HG03457 (cell line): ENCODE results near the gene SLIT3.

Experiments
- ATAC-seq: cut with Tn5 transposase; IDR thresholded peaks from one replicate; pipeline ENCODE4 v1.9.1; 2021; ENCODE audit warnings: moderate number of reproducible peaks; ENCODE audit not compliant: unreplicated experiment

Gene SLIT3

GRCh38 chr5:168734119-168734518, 566.8 kb downstream of the SLIT3 start:
- ATAC-seq: no peak

- no peak for ATAC-seq
Observed at GRCh38 chr5:168728546-168729211, 572.3 kb downstream of the SLIT3 start.

GRCh38 chr5:168727547-168727946, 573.4 kb downstream of the SLIT3 start:
- no peak for ATAC-seq

DNA sequence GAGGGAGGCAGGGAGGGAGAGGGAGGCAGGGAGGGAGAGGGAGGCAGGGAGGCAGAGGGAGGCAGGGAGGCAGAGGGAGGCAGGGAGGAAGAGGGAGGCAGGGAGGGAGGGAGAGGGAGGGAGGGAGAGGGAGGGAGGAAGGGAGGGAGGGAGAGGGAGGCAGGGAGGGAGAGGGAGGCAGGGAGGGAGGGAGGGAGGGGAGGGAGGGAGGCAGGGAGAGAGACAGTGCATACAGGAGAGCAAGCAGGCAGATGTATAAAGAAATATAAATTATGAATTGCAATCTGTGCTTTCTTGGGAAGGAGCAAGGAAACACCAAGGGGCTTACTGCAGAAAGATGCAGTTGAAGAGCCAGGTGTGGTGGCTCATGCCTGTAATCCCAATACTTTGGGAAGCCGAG, 574.6 kb downstream of the SLIT3 start:
- ATAC-seq: no peak

DNA sequence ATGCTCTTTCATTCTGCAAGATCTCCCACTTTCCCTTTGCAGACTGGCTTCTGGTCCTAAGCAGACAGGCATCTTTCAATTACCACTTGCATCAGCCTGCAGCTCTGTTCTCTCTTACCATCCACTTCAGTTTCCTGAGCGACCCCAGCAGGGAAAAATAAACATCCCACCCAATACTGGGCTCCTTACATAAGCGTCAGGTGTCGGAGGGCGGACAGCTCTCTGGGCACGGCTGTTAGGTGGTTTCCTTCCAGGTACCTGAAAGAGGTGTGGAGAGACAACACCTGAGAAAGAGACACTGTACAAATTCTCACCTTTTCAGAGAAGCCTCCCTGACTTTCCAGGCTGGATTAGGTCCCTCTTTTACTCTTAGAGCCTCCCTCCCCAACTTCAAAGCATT, 576.7 kb downstream of the SLIT3 start:
- no peak for ATAC-seq

- no peak for ATAC-seq
Observed at GRCh38 chr5:168723037-168723436, 577.9 kb downstream of the SLIT3 start.

- no peak for ATAC-seq
Observed at GRCh38 chr5:168721966-168722365, 579.0 kb downstream of the SLIT3 start.

- no peak for ATAC-seq
Observed at GRCh38 chr5:168721002-168721753, 579.8 kb downstream of the SLIT3 start.

- no peak for ATAC-seq
Observed at GRCh38 chr5:168720575-168720974, 580.4 kb downstream of the SLIT3 start.

GRCh38 chr5:168714046-168714445, 586.9 kb downstream of the SLIT3 start:
- ATAC-seq: no peak

- ATAC-seq: no peak
Observed at GRCh38 chr5:168713051-168713450, 587.9 kb downstream of the SLIT3 start.

GRCh38 chr5:168712280-168712924, 588.5 kb downstream of the SLIT3 start:
- no peak for ATAC-seq

DNA sequence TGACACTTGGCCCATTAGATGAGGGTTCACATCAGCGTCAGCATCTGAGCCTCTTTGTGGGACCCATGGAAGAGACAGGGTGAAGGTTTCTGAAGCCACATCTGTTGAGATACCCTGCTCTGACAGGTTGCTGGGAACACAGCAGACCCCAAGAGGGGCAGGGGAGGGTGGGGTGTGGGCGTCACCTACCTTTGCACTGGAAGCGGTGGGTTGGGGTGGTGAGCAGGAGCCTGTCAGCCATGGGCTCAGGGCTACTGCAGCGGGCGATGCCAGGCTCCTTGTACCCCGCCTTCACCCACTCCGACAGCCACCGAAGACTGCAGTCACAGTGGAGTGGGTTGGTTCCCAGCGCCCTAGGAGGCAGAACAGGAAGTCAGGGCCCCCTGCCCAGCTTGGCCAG, 590.2 kb downstream of the SLIT3 start:
- no peak for ATAC-seq

DNA sequence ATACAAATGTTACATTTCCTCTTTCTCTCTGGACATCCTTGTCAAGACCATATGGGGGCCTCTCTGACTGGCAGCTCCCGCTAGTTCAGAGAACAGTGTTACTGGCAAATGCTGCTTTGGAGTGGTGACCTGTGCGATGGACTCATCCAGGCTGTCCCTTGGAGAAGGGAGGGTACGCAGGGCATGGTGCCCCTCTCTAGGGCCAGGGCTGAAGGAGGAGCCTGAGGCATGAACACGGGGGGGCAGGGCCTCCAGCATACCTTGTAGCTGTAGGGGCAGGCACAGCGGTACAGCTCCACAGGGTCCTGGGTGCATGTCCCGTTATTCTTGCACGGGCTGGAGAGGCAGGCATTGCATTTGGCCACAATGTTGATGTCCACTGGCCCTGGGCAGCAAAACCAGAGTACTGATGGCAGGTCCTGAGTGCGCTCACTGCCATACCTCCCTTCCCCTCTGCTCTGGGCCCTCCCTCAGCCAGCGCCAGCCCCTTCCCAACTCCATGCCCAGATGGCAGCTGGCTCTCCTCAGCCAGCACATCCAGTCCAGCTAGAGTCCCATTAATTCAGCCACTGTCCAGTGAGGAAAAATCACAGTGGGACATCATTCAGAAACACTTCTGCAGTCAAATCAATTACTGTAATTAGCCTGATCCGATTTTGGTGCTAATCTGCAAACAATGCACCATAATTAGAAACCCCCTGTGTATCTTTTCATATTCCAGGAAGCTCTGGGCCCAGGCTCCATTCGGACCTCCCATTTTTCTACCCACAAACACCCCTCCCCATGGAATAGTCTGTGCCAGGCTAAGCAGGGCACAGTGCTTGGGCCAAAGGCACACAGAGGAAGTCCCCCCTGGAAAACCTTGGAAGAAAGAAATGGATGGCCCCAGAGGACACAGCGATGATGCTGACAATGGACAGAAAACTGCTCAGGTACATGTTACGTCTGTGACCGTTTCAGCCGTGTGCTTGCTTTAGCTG, 592.9 kb downstream of the SLIT3 start:
- ATAC-seq: no peak

DNA sequence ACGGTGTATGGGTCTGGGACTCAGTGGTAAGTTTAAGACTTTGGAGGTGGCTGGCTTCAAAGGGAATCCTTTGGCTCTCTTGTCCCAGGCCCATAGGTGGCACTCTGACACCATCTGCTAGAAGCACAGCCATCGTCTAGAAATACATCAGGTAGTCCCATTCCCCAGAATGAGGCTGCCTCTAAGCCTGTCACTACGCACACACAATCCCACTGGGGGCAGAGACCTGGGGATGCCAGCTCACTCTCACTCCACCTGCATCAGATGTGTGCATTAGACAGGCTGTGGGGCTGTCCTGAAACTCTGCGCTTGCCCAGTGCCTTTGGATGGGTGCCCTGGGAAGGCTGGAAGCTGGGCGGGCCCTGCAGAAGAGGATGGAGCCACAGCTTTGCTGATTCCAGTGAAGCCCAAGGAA, 594.3 kb downstream of the SLIT3 start:
- no peak for ATAC-seq

DNA sequence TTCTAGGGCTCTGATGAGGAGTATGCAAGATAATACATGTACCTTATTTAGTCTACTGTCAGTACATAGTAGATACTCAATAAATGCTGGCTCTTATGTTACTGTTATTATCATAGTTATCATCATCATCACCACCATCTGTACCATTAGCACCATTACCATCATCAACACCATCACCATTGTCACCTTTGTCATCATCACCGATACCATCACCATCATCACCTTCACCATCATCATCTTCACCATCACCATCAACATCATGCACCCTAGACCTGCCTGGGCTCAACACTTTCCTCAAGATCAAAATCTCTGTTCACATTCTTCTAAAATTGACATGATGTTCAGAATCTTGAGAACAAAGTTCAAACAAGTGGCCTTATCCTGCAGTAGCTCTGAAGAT, 595.6 kb downstream of the SLIT3 start:
- ATAC-seq: no peak

- ATAC-seq: no peak
Observed at GRCh38 chr5:168702511-168702910, 598.4 kb downstream of the SLIT3 start.

GRCh38 chr5:168701641-168702040, 599.3 kb downstream of the SLIT3 start:
- no peak for ATAC-seq

DNA sequence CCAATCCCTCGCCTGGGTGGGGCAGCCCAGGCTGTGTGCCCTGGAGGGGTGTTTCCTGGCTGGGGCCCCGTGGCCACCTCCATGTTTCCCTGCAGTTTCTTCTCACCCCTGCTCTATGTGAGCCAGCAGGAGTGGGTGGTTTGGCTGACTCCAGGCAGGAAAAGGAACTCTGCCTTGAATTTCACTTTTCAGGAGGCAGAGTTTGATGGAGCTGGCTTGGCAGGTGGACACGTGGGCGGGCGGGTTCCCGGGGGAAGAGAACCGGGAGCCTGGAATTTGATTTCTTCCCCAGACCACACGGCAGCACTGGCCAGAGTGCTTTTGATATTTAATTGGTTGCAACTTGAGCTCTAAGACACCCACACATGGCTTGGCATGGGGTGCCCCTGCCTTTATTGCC, 601.9 kb downstream of the SLIT3 start:
- ATAC-seq: no peak

GRCh38 chr5:168697034-168697720, 603.8 kb downstream of the SLIT3 start:
- ATAC-seq: no peak
